ENCODE results near the gene SGSM2. TPM values are rescaled to one million over a fixed set of nuclear protein-coding genes. Genes with fewer than 3 reads are reported as not detected.

SGSM2 gene
- polyA plus RNA-seq, 1 donor (not counting 4 experiments of a cell fraction or from before 2014, with no cell fraction given), result 16.4 TPM

GRCh38 chr17:2297023-2297422 lies 40.3 kb upstream of the SGSM2 start:
- H3K9ac ChIP-seq (ENCODE audit: control insufficient read depth, extremely low read depth, insufficient read depth, low read length), result no peak overlapping the region
- H3K4me3 ChIP-seq (ENCODE audit: control insufficient read depth in 2 of 3, extremely low read depth in 1 of 3, insufficient read depth in 2 of 3, low read depth in 1 of 3, low read length in 3 of 3), result no peak overlapping the region
- H3K4me1 ChIP-seq (ENCODE audit: control insufficient read depth, extremely low read depth, insufficient read depth, low read length), result peaks cover 10% of the 10 kb centered on the region
- H4K20me1 ChIP-seq (ENCODE audit: control insufficient read depth, extremely low read depth, insufficient read depth, low read length), result no peaks in the 10 kb centered on the region
- no peak overlapping the region for H2AFZ ChIP-seq (ENCODE audit: control insufficient read depth, low read length)
- no peaks in the 10 kb centered on the region for H3K9me3 ChIP-seq (ENCODE audit: control insufficient read depth, low read depth, low read length)
- H3K27me3 ChIP-seq (ENCODE audit: control insufficient read depth, extremely low read depth, insufficient read depth, low read length), result no peaks in the 10 kb centered on the region
- no peak for FAIRE-seq
- dilution Hi-C loops (cut with MboI; ENCODE audit: extremely low pct_ligation_motif_present, low sequenced_read_pairs), result no loop called here
- H3K4me2 ChIP-seq (ENCODE audit: control insufficient read depth, extremely low read depth, insufficient read depth, low read depth, low read length), result no peak overlapping the region
- peaks cover 55% of the 10 kb centered on the region for H3K79me2 ChIP-seq (ENCODE audit: control insufficient read depth, insufficient read depth, low read length)
- DNase-seq (ENCODE audit: low read depth, low spot score), result no peak
- H3K27ac ChIP-seq (ENCODE audit: control insufficient read depth, insufficient read depth, low read length), result no peak overlapping the region
- TF ChIP-seq EZH2 (IDR thresholded peaks at IDR 0.05; ENCODE audit: low read length) (no peak), CTCF (optimal IDR thresholded peaks at IDR 0.05 in 1 of 3, IDR thresholded peaks at IDR 0.05 in 1 of 3, conservative IDR thresholded peaks at IDR 0.05 in 1 of 3; ENCODE audit: extremely low read depth in 1 of 3, insufficient read depth in 2 of 3, low read length in 3 of 3) (no peak)
- peaks cover 26 to 33% of the 10 kb centered on the region in 2 experiments for H3K36me3 ChIP-seq (ENCODE audit: control insufficient read depth in 2 of 2, extremely low read depth in 1 of 2, insufficient read depth in 2 of 2, low read length in 2 of 2)
- peaks cover 3% of the 10 kb centered on the region for H3K9me1 ChIP-seq (ENCODE audit: control insufficient read depth, extremely low read depth, insufficient read depth, low read length)

DNA sequence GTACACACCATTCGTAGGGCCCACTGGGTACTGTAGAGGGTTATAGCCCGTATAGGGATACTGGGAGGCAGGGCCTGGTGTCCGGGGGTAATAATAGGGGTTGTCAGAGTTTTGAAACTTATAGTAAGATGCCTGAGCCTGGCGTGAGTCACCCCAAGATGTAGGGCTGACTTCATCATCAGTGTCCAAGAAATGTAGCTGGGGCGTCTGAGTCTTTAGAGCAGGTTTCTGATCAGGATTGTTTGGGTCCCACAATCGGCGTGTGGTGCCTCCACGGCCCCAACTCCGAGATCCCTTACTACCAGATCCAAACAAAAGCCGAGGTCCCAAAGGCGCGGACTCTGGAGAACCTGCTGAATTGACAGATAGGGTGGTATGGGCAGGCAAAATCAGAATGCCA lies 38.2 kb upstream of the SGSM2 start:
- Histone ChIP-seq H3K79me2 (ENCODE audit: control insufficient read depth, insufficient read depth, low read length) (peaks cover 63% of the 10 kb centered on the region), H3K4me2 (ENCODE audit: control insufficient read depth, extremely low read depth, insufficient read depth, low read depth, low read length) (no peak overlapping the region), H3K4me1 (ENCODE audit: control insufficient read depth, extremely low read depth, insufficient read depth, low read length) (peaks cover 14% of the 10 kb centered on the region), H3K4me3 (ENCODE audit: control insufficient read depth in 2 of 3, extremely low read depth in 1 of 3, insufficient read depth in 2 of 3, low read depth in 1 of 3, low read length in 3 of 3) (no peak overlapping the region), H3K36me3 (ENCODE audit: control insufficient read depth in 2 of 2, extremely low read depth in 1 of 2, insufficient read depth in 2 of 2, low read length in 2 of 2) (peaks cover 23 to 24% of the 10 kb centered on the region in 2 experiments), H3K9ac (ENCODE audit: control insufficient read depth, extremely low read depth, insufficient read depth, low read length) (no peak overlapping the region), H3K9me3 (ENCODE audit: control insufficient read depth, low read depth, low read length) (no peaks in the 10 kb centered on the region), H2AFZ (ENCODE audit: control insufficient read depth, low read length) (no peak overlapping the region), H3K27me3 (ENCODE audit: control insufficient read depth, extremely low read depth, insufficient read depth, low read length) (no peaks in the 10 kb centered on the region), H4K20me1 (ENCODE audit: control insufficient read depth, extremely low read depth, insufficient read depth, low read length) (no peaks in the 10 kb centered on the region), H3K27ac (ENCODE audit: control insufficient read depth, insufficient read depth, low read length) (no peak overlapping the region), H3K9me1 (ENCODE audit: control insufficient read depth, extremely low read depth, insufficient read depth, low read length) (peaks cover 3% of the 10 kb centered on the region)
- TF ChIP-seq EZH2 (IDR thresholded peaks at IDR 0.05; ENCODE audit: low read length), result no peak
- no peak for TF ChIP-seq CTCF (optimal IDR thresholded peaks at IDR 0.05 in 1 of 3, IDR thresholded peaks at IDR 0.05 in 1 of 3, conservative IDR thresholded peaks at IDR 0.05 in 1 of 3; ENCODE audit: extremely low read depth in 1 of 3, insufficient read depth in 2 of 3, low read length in 3 of 3)
- dilution Hi-C loops (cut with MboI; ENCODE audit: extremely low pct_ligation_motif_present, low sequenced_read_pairs), result no loop called here
- no peak for DNase-seq (ENCODE audit: low read depth, low spot score)
- no peak for FAIRE-seq

Data from keratinocyte (primary cell).